ENCODE measurements around the gene TMPRSS15.

DNA sequence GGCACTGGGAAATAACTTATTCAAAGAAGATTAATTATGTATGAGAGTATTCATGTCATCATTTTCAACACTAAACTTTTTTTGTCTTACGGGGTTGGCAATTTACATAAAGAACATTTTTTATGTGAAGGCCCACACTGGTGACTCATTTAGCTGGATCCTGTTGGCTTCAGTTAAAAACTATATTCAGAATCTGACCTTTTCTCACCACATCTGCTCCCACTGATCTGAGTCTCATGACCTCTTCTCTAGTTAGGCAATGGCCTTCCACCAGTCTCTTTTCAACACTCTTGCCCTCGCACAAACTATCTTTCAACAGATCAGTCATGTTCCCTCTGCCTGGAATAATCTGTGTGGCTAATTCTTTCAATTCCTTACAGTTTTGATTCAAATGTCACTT, 53.4 kb downstream of the TMPRSS15 start:
- TF ChIP-seq, protein P1, sequence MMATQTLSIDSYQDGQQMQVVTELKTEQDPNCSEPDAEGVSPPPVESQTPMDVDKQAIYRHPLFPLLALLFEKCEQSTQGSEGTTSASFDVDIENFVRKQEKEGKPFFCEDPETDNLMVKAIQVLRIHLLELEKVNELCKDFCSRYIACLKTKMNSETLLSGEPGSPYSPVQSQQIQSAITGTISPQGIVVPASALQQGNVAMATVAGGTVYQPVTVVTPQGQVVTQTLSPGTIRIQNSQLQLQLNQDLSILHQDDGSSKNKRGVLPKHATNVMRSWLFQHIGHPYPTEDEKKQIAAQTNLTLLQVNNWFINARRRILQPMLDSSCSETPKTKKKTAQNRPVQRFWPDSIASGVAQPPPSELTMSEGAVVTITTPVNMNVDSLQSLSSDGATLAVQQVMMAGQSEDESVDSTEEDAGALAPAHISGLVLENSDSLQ (IDR thresholded peaks at IDR 0.05) = no peak
- TF ChIP-seq FOXM1 (IDR thresholded peaks at IDR 0.05; ENCODE audit: borderline replicate concordance) = no peak
- no peak for TF ChIP-seq BHLHE40 (IDR thresholded peaks at IDR 0.05; ENCODE audit: borderline replicate concordance)
- no peak for TF ChIP-seq TARDBP (IDR thresholded peaks at IDR 0.05)
- no peak for TF ChIP-seq ARNT (IDR thresholded peaks at IDR 0.05)
- TF ChIP-seq SP1 (IDR thresholded peaks at IDR 0.05) = no peak
- TF ChIP-seq HDGF (IDR thresholded peaks at IDR 0.05; ENCODE audit: borderline replicate concordance) = no peak

Measured in HEK293T (cell line).